PC-3 (cell line): ENCODE data around the gene DPH3. TPM values are rescaled to one million over a fixed set of nuclear protein-coding genes. Genes with fewer than 3 reads are reported as not detected.

Experiments used
- ATAC-seq: fragments of 200-7000 bp; cut with Tn5 transposase; 2 replicates; pipeline ENCODE4 v1.9.1; 2020; ENCODE audit warnings: mild to moderate bottlenecking, moderate library complexity
- BruUV-seq: library from RNA; stranded (reverse); fragments of 400-500 nt; replicated peaks from 2 replicates; lab custom pipeline; 2021; lab: Mats Ljungman, UMichigan
- CTCF ChIA-PET: fragments of 300-600 bp; sonication (Branson Sonifier 250); formaldehyde crosslinking; loops from one replicate; lab custom pipeline; 2022; ENCODE audit warnings: antibody characterized with exemption; lab: Charles Lee
- POLR2A ChIA-PET: fragments of 300-600 bp; sonication (Branson Sonifier 250); formaldehyde crosslinking; loops from one replicate; lab custom pipeline; 2022; ENCODE audit warnings: antibody characterized with exemption; ENCODE audit not compliant: unreplicated experiment; lab: Charles Lee
- DNase-seq: peaks from one replicate; pipeline ENCODE4 v3.0.0-alpha.2; 2015
- H2AFZ ChIP-seq: fragments of 300-600 bp; sonication (generic); 2 replicates; pipeline ENCODE4 v1.6.0; 2016; ENCODE audit warnings: antibody characterized with exemption, low read length
- H3F3A ChIP-seq: fragments of 300-600 bp; sonication (generic); one replicate; pipeline ENCODE4 v1.6.0; 2017; ENCODE audit warnings: antibody characterized with exemption, low read length, control low read depth, mild to moderate bottlenecking; ENCODE audit not compliant: unreplicated experiment
- H3K27ac ChIP-seq: fragments of 300-600 bp; sonication (generic); 2 replicates; pipeline ENCODE4 v1.5.1; 2016; ENCODE audit warnings: mild to moderate bottlenecking, low read length
- H3K27me3 ChIP-seq: fragments of 300-600 bp; sonication (generic); 2 replicates; pipeline ENCODE4 v1.6.1; 2016; ENCODE audit warnings: low read length, mixed read lengths
- H3K36me3 ChIP-seq: fragments of 300-600 bp; sonication (generic); 2 replicates; pipeline ENCODE4 v1.6.1; 2016; ENCODE audit warnings: low read depth, mixed run types, low read length, mixed read lengths
- H3K4me1 ChIP-seq: fragments of 300-600 bp; sonication (generic); 2 replicates; pipeline ENCODE4 v1.5.1; 2016; ENCODE audit warnings: low read length; ENCODE audit not compliant: insufficient read depth
- H3K4me2 ChIP-seq: fragments of 300-600 bp; sonication (generic); 2 replicates; pipeline ENCODE4 v1.6.0; 2016; ENCODE audit warnings: low read length
- H3K4me3 ChIP-seq: fragments of 300-600 bp; sonication (generic); 2 replicates; pipeline ENCODE4 v1.5.1; 2016; ENCODE audit warnings: mild to moderate bottlenecking, low read length, mixed read lengths
- H3K79me2 ChIP-seq: fragments of 300-600 bp; sonication (generic); 2 replicates; pipeline ENCODE4 v1.6.1; 2017; ENCODE audit warnings: low read length, mixed read lengths
- H3K9ac ChIP-seq: fragments of 300-600 bp; sonication (generic); 2 replicates; pipeline ENCODE4 v1.6.0; 2016; ENCODE audit warnings: mild to moderate bottlenecking, low read length
- H3K9me2 ChIP-seq: fragments of 300-600 bp; sonication (generic); replicated peaks from 2 replicates; pipeline ENCODE4 v1.6.1; 2016; ENCODE audit warnings: mixed run types, low read length, mixed read lengths
- H3K9me3 ChIP-seq: fragments of 300-600 bp; sonication (generic); 2 replicates; pipeline ENCODE4 v1.6.1; 2016; ENCODE audit warnings: low read length, mixed read lengths
- H4K20me1 ChIP-seq: fragments of 300-600 bp; sonication (generic); 2 replicates; pipeline ENCODE4 v1.6.1; 2016; ENCODE audit warnings: low read length, mixed read lengths
- EZH2 ChIP-seq: fragments of 300-600 bp; sonication (generic); IDR thresholded peaks from one replicate; pipeline ENCODE4 v1.6.1; 2017; ENCODE audit warnings: antibody characterized with exemption, mild to moderate bottlenecking, low read length; ENCODE audit not compliant: unreplicated experiment
- EZH2phosphoT487 ChIP-seq: fragments of 300-600 bp; sonication (generic); IDR thresholded peaks from 2 replicates; pipeline ENCODE4 v1.6.1; 2018; ENCODE audit warnings: mild to moderate bottlenecking, antibody characterized with exemption, low read length, borderline replicate concordance
- intact Hi-C: fragments of 100-400 bp; cut with micrococcal nuclease; formaldehyde crosslinking; loops from 2 replicates; pipeline ENCODE4 v1.9.0; 2023
- total RNA-seq: library from RNA; depleted of rRNA; stranded (reverse); fragments of >200 nt; gene quantifications from 2 replicates; pipeline ENCODE4 v1.2.3, GENCODE V29; 2014
- TF ChIP-seq, protein P1 (sequence below): fragments of 300-600 bp; sonication (generic); conservative IDR thresholded peaks from 2 replicates; pipeline ENCODE4 v1.5.1; 2017; ENCODE audit warnings: antibody characterized with exemption, low read depth, mild to moderate bottlenecking, low read length

Gene DPH3
- total RNA-seq, 1 experiment from 2014 or later: 10.2 TPM

- DNase-seq (no peak), ATAC-seq (no peak)
- no peaks in the 10 kb centered on the region for H3K79me2 ChIP-seq
- H3K4me1 ChIP-seq: 0 out of 2 replicates have a peak, but pooled peaks cover 2% of the 10 kb centered on the region
- H3F3A ChIP-seq: no peaks in the 10 kb centered on the region
- no peak overlapping the region for H3K4me3 ChIP-seq
- no peaks in the 10 kb centered on the region for H4K20me1 ChIP-seq
- no peak overlapping the region for H3K27ac ChIP-seq
- no TSS peak for BruUV-seq
- no peak overlapping the region for H2AFZ ChIP-seq
- no peaks in the 10 kb centered on the region for H3K9me2 ChIP-seq
- H3K4me2 ChIP-seq: no peak overlapping the region
- no peaks in the 10 kb centered on the region for H3K36me3 ChIP-seq
- H3K9ac ChIP-seq: no peak overlapping the region
- CTCF ChIA-PET: no interaction called here
- TF ChIP-seq, protein P1, sequence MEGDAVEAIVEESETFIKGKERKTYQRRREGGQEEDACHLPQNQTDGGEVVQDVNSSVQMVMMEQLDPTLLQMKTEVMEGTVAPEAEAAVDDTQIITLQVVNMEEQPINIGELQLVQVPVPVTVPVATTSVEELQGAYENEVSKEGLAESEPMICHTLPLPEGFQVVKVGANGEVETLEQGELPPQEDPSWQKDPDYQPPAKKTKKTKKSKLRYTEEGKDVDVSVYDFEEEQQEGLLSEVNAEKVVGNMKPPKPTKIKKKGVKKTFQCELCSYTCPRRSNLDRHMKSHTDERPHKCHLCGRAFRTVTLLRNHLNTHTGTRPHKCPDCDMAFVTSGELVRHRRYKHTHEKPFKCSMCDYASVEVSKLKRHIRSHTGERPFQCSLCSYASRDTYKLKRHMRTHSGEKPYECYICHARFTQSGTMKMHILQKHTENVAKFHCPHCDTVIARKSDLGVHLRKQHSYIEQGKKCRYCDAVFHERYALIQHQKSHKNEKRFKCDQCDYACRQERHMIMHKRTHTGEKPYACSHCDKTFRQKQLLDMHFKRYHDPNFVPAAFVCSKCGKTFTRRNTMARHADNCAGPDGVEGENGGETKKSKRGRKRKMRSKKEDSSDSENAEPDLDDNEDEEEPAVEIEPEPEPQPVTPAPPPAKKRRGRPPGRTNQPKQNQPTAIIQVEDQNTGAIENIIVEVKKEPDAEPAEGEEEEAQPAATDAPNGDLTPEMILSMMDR: no peak
- TF ChIP-seq EZH2phosphoT487 (no peak), EZH2 (no peak)
- POLR2A ChIA-PET: no interaction called here
- no peaks in the 10 kb centered on the region for H3K27me3 ChIP-seq
- intact Hi-C loops: no loop called here
- no peaks in the 10 kb centered on the region for H3K9me3 ChIP-seq
These were observed 11.8 kb downstream of the DPH3 start for GRCh38 chr3:16252988-16253387.

DNA sequence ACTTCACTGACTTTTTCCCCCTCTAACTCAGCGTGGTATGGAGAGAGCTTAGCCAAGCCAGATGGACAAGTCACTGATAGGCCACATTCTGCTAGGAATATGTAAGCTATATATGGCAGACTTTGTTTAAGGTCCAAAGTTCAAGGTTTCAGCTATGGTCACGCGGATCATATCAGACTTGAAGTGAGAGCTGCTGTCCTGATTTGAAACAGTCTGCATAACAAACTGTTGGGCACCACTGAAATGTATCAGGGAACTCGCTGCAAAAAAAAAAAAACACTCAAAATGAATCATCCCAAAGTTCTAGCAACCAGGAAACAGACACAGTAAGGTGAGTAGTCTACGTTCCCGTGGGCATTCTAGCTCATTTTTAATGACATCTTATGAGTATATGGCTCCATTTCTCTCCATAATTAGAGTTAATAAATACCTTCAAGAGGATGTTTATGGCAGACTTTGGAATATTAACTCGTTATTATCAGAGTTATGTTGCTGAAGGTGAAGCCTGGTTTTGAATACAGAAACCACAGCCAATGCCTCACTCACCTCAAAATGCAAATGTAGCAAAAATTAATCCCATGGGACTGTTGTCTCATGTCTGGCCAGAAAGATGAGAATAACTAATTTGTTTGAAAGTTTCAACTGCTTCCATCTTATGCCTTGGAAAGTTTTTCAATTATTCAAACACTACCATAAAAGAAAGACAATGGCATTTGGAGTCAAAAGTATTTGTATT is 12.3 kb downstream of the DPH3 start:
- H3K9me3 ChIP-seq: no peaks in the 10 kb centered on the region
- intact Hi-C loops: no loop called here
- H3K4me2 ChIP-seq: no peak overlapping the region
- DNase-seq: no peak
- no peak overlapping the region for H2AFZ ChIP-seq
- no peaks in the 10 kb centered on the region for H3F3A ChIP-seq
- ChIA-PET CTCF (no interaction called here), POLR2A (no interaction called here)
- ATAC-seq: no peak
- H3K4me3 ChIP-seq: no peak overlapping the region
- no TSS peak for BruUV-seq
- no peak overlapping the region for H3K9ac ChIP-seq
- no peak overlapping the region for H3K27ac ChIP-seq
- no peaks in the 10 kb centered on the region for H3K9me2 ChIP-seq
- H3K36me3 ChIP-seq: no peaks in the 10 kb centered on the region
- peaks cover 7% of the 10 kb centered on the region; the same call in 1 of the 2 replicates for H3K4me1 ChIP-seq
- H4K20me1 ChIP-seq: no peaks in the 10 kb centered on the region
- H3K27me3 ChIP-seq: no peaks in the 10 kb centered on the region
- no peak for TF ChIP-seq EZH2phosphoT487
- no peak for TF ChIP-seq EZH2
- TF ChIP-seq, protein P1: no peak
- H3K79me2 ChIP-seq: no peaks in the 10 kb centered on the region
